Measurements from ENCODE around the gene NPL. TPM values are rescaled to one million over a fixed set of nuclear protein-coding genes. Genes with fewer than 3 reads are reported as not detected.
A peak's percentile ranks its signal among the peaks of the same experiment; 100 is the strongest.

NPL gene
- total and polyA plus RNA-seq, 9 of the 15 experiments (the other 6 are each of a cell fraction or from before 2014, with no cell fraction given), result 9.9 to 22.3 (median 14.2) TPM

- H2AFZ ChIP-seq (ENCODE audit: low read depth, low read length), result no peak overlapping the region
- H3K79me2 ChIP-seq (ENCODE audit: control insufficient read depth, insufficient read depth, low read length), result peaks cover 100% of the 10 kb centered on the region
- no peaks in the 10 kb centered on the region for H3K27me3 ChIP-seq (ENCODE audit: control insufficient read depth in 2 of 2, insufficient read depth in 2 of 2, low read length in 2 of 2)
- ChIA-PET POLR2A (interaction anchor here (0.7 to 2.3 kb wide), 3 partner anchors 14 to 28 kb away, joined by 3 to 7 read pairs (median 3); no protein-coding TSS in a partner anchor), CTCF (ENCODE audit: low intra/inter-chr PET ratio) (no interaction called here)
- H3K9me1 ChIP-seq (ENCODE audit: control insufficient read depth, insufficient read depth, low read length), result peaks cover 7% of the 10 kb centered on the region
- no peak overlapping the region for H3K27ac ChIP-seq (ENCODE audit: extremely low read depth, low read depth, low read length)
- H3K36me3 ChIP-seq (ENCODE audit: control insufficient read depth, insufficient read depth, low read length), result peaks cover 99% of the 10 kb centered on the region
- intact Hi-C loops (cut with micrococcal nuclease) (no loop called here), in situ Hi-C loops (cut with MboI) (no loop called here)
- DNase-seq (ENCODE audit: extremely low read depth in 1 of 4, low spot score in 3 of 4) (no peak), ATAC-seq (no peak), FAIRE-seq (no peak)
- TF ChIP-seq ZNF75A (CRISPR knock-in tag; IDR thresholded peaks at IDR 0.05) (no peak), NR2C1 (IDR thresholded peaks at IDR 0.05) (0 out of 2 replicates have a peak, but pooled peaks have one; percentile 5), NR2C1 (tag; IDR thresholded peaks at IDR 0.05) (no peak), ZZZ3 (IDR thresholded peaks at IDR 0.05) (peak; percentile 57; the same call in 1 of the 2 replicates)
- peaks cover 0 to 9% of the 10 kb centered on the region in 2 experiments; a peak in 4 of 5 replicates for H3K4me1 ChIP-seq (replicated peaks in 1 of 2; ENCODE audit: control insufficient read depth in 2 of 2, insufficient read depth in 2 of 2, low read length in 2 of 2)
- H3K9ac ChIP-seq (ENCODE audit: insufficient read depth in 1 of 2, low read depth in 2 of 2, low read length in 2 of 2), result 0 out of 4 replicates have a peak overlapping the region, but pooled peaks of 1 of the 2 experiments have one; percentile 4
- BruUV-seq (replicated peaks), result no TSS peak
- H3K4me2 ChIP-seq (ENCODE audit: insufficient read depth, low read length), result no peak overlapping the region
- H4K20me1 ChIP-seq (replicated peaks; ENCODE audit: control insufficient read depth, insufficient read depth, low read length), result peaks cover 44% of the 10 kb centered on the region
- no peak overlapping the region for H3K4me3 ChIP-seq
- H3K9me3 ChIP-seq (replicated peaks; ENCODE audit: control insufficient read depth, insufficient read depth, low read depth, low read length), result no peaks in the 10 kb centered on the region
These were observed 57.5 kb downstream of the NPL start for GRCh38 chr1:182847105-182847504.

DNA sequence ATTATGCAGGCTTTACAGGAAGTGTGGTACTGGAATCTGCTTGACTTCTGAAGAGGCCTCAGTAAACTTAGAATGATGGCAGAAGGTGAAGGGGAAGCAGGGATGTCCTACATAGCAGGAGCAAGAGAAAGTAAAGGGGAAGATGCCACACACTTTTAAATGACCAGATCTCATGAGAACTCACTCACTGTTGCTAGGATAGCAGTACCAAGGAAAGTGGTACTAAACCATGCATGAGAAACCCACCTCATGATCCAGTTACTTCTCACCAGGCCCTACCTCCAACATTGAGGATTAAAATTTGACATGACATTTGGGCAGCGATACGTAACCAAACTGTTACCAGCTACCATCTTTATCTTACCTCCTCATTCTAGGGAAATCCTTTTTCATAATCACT is 59.2 kb downstream of the NPL start:
- FAIRE-seq (no peak), ATAC-seq (no peak), DNase-seq (ENCODE audit: extremely low read depth in 1 of 4, low spot score in 3 of 4) (no peak)
- no peak overlapping the region for H3K27ac ChIP-seq (ENCODE audit: extremely low read depth, low read depth, low read length)
- H3K9me3 ChIP-seq (replicated peaks; ENCODE audit: control insufficient read depth, insufficient read depth, low read depth, low read length), result no peaks in the 10 kb centered on the region
- H3K9ac ChIP-seq (ENCODE audit: insufficient read depth in 1 of 2, low read depth in 2 of 2, low read length in 2 of 2), result no peak overlapping the region
- peaks cover 98% of the 10 kb centered on the region for H3K79me2 ChIP-seq (ENCODE audit: control insufficient read depth, insufficient read depth, low read length)
- H3K4me3 ChIP-seq, result no peak overlapping the region
- no peak overlapping the region for H2AFZ ChIP-seq (ENCODE audit: low read depth, low read length)
- WGBS (ENCODE audit: insufficient coverage, low coverage, missing lambda C conversion rate), result 92% methylated on average over 2 of the region's 2 CpGs
- intact Hi-C loops (cut with micrococcal nuclease) (no loop called here), in situ Hi-C loops (cut with MboI) (no loop called here)
- peaks cover 7% of the 10 kb centered on the region for H3K9me1 ChIP-seq (ENCODE audit: control insufficient read depth, insufficient read depth, low read length)
- POLR2A ChIA-PET, result interaction anchor here (1.5 kb wide), 1 partner anchor 10 kb away, joined by 7 read pairs; no protein-coding TSS in a partner anchor
- TSS peak; percentile 5 for BruUV-seq (replicated peaks)
- no peak overlapping the region for H3K4me2 ChIP-seq (ENCODE audit: insufficient read depth, low read length)
- peaks cover 30% of the 10 kb centered on the region for H4K20me1 ChIP-seq (replicated peaks; ENCODE audit: control insufficient read depth, insufficient read depth, low read length)
- no peaks in the 10 kb centered on the region for H3K27me3 ChIP-seq (ENCODE audit: control insufficient read depth in 2 of 2, insufficient read depth in 2 of 2, low read length in 2 of 2)
- H3K4me1 ChIP-seq (replicated peaks in 1 of 2; ENCODE audit: control insufficient read depth in 2 of 2, insufficient read depth in 2 of 2, low read length in 2 of 2), result no peaks in the 10 kb centered on the region; a peak in 2 of 5 replicates
- peaks cover 100% of the 10 kb centered on the region for H3K36me3 ChIP-seq (ENCODE audit: control insufficient read depth, insufficient read depth, low read length)
- CTCF ChIA-PET (ENCODE audit: low intra/inter-chr PET ratio), result no interaction called here
- TF ChIP-seq RBFOX2 (IDR thresholded peaks at IDR 0.05; ENCODE audit: low read depth, low read length), result peak; percentile 33; the same call in 1 of the 2 replicates
- TF ChIP-seq RBM15 (IDR thresholded peaks at IDR 0.05; ENCODE audit: insufficient read depth, low read length), result no peak
- 0 out of 2 replicates have a peak, but pooled peaks have one; percentile 27 for TF ChIP-seq SUPT5H (IDR thresholded peaks at IDR 0.05)
- no peak for TF ChIP-seq SMAD2 (IDR thresholded peaks at IDR 0.05; ENCODE audit: low read depth, low read length)
- TF ChIP-seq POLR2B (IDR thresholded peaks at IDR 0.05; ENCODE audit: low read depth, partially characterized antibody), result peak; percentile 32
- no peak for TF ChIP-seq HCFC1 (IDR thresholded peaks at IDR 0.05; ENCODE audit: low read depth, low read length)
- no peak for TF ChIP-seq RBBP5 (IDR thresholded peaks at IDR 0.05; ENCODE audit: borderline replicate concordance, insufficient read depth, low read length, poor library complexity, severe bottlenecking)
- TF ChIP-seq TAL1 (IDR thresholded peaks at IDR 0.05), result no peak

All from K562 (cell line).